Measurements from ENCODE around the gene AQP7. TPM values are rescaled to one million over a fixed set of nuclear protein-coding genes. Genes with fewer than 3 reads are reported as not detected.
"Not testable (repeated sequence)": the region's sequence is repeated elsewhere in the genome, so short reads cannot be mapped to it uniquely, and the experiment has no call there.

The AQP7 gene
- total RNA-seq, 1 experiment from 2014 or later: not detected

DNA sequence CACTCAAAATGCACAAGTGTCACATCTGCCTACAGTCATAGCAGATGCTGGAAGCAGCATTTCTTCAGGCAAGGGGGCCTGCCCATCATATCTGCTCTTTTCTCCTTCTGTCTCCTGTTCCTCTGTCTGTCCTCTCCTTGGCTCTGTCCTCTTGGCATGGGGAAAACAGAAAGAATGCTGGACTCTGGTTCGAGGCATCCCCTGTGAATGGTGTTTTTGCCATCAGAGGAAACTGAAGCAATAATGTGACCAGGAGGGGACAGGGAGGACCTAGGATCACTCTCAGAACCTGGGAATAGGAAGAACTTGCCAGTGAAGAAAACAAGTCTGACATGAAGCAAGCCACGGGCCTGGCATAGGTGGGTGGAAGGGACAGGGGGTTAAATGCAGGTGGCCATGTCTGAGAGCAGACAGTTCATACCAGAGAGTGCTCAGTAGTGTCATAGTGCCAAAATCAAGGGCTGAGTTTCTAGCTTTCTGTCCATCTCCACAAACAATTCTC is 35.3 kb downstream of the AQP7 start:
- POLR2A ChIA-PET: interaction anchor here (0.7 to 0.8 kb wide), 2 partner anchors 81 to 313 kb away, joined by 3 read pairs; no protein-coding TSS in a partner anchor
- Mint-ChIP-seq H3K4me1 (ENCODE audit: insufficient read depth, unreplicated experiment) (no peaks in the 10 kb centered on the region), H3K27me3 (ENCODE audit: insufficient read depth, unreplicated experiment) (no peaks in the 10 kb centered on the region), H3K36me3 (ENCODE audit: insufficient read depth, unreplicated experiment) (peaks cover 90% of the 10 kb centered on the region), H3K4me3 (ENCODE audit: unreplicated experiment) (no peak overlapping the region), H3K9me3 (ENCODE audit: unreplicated experiment) (no peaks in the 10 kb centered on the region), H3K27ac (ENCODE audit: low read depth, unreplicated experiment) (peak overlapping the region; percentile 66)
- intact Hi-C loops (cut with micrococcal nuclease): no loop called here
- DNase-seq (ENCODE audit: unreplicated experiment): no peak
- CTCF ChIA-PET: no interaction called here
- no TSS peak for BruUV-seq (replicated peaks)
- TF ChIP-seq, protein P1, sequence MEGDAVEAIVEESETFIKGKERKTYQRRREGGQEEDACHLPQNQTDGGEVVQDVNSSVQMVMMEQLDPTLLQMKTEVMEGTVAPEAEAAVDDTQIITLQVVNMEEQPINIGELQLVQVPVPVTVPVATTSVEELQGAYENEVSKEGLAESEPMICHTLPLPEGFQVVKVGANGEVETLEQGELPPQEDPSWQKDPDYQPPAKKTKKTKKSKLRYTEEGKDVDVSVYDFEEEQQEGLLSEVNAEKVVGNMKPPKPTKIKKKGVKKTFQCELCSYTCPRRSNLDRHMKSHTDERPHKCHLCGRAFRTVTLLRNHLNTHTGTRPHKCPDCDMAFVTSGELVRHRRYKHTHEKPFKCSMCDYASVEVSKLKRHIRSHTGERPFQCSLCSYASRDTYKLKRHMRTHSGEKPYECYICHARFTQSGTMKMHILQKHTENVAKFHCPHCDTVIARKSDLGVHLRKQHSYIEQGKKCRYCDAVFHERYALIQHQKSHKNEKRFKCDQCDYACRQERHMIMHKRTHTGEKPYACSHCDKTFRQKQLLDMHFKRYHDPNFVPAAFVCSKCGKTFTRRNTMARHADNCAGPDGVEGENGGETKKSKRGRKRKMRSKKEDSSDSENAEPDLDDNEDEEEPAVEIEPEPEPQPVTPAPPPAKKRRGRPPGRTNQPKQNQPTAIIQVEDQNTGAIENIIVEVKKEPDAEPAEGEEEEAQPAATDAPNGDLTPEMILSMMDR (IDR thresholded peaks at IDR 0.05; ENCODE audit: unreplicated experiment): no peak

DNA sequence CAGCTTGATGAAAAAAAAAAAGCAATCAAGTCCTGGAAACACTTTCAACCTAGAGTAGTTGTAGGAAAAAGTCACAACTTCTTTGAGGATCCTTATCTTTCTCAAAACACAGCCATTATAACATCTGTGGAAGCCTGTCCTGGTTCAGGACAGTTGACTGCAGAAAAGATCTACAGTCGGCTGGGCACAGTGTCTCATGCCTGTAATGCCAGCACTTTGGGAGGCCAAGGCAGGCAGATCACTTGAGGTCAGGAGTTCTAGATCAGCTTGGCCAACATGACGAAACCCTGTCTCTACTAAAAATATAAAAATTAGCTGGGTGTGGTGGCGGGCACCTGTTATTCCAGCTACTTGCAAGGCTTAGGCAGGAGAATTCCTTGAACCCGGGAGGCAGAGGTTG is 37.6 kb downstream of the AQP7 start:
- H3K27me3 Mint-ChIP-seq (ENCODE audit: insufficient read depth, unreplicated experiment); H3K4me3 Mint-ChIP-seq (ENCODE audit: unreplicated experiment); H3K4me1 Mint-ChIP-seq (ENCODE audit: insufficient read depth, unreplicated experiment); POLR2A ChIA-PET; DNase-seq (ENCODE audit: unreplicated experiment); intact Hi-C loops (cut with micrococcal nuclease); H3K9me3 Mint-ChIP-seq (ENCODE audit: unreplicated experiment); BruUV-seq (replicated peaks): not testable (repeated sequence)
- CTCF ChIA-PET: interaction anchor here (1.9 kb wide), 1 partner anchor 9 kb away, joined by 9 read pairs; no protein-coding TSS in a partner anchor
- H3K36me3 Mint-ChIP-seq (ENCODE audit: insufficient read depth, unreplicated experiment): peaks cover 93% of the 10 kb centered on the region
- H3K27ac Mint-ChIP-seq (ENCODE audit: low read depth, unreplicated experiment): peak overlapping the region; percentile 47

DNA sequence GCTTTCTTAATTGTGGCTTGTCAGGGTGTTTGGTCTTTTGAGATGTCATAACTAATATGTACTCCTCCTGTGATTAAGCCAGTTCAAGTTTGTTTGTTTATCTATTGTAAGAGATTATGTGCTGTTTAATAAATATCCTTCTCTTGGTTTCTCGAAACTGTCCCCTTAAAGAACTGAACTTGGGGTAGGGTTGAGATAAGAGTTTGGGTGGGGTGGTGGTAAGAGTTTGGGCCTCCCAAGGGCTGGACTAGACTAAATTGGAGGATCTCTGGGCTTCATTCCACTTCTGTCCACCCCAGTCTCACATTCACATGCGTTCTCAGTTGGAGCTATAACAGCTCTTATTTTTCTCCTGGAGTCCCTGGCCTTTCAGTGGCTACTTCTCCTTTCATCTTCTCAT is 38.2 kb downstream of the AQP7 start:
- Mint-ChIP-seq H3K27ac (ENCODE audit: low read depth, unreplicated experiment) (peak overlapping the region; percentile 47), H3K27me3 (ENCODE audit: insufficient read depth, unreplicated experiment) (no peaks in the 10 kb centered on the region), H3K4me1 (ENCODE audit: insufficient read depth, unreplicated experiment) (no peaks in the 10 kb centered on the region), H3K36me3 (ENCODE audit: insufficient read depth, unreplicated experiment) (peaks cover 93% of the 10 kb centered on the region), H3K9me3 (ENCODE audit: unreplicated experiment) (no peaks in the 10 kb centered on the region), H3K4me3 (ENCODE audit: unreplicated experiment) (no peak overlapping the region)
- TF ChIP-seq, protein P1 (IDR thresholded peaks at IDR 0.05; ENCODE audit: unreplicated experiment): no peak
- intact Hi-C loops (cut with micrococcal nuclease): no loop called here
- CTCF ChIA-PET: interaction anchor here (1.9 kb wide), 1 partner anchor 10 kb away, joined by 9 read pairs; no protein-coding TSS in a partner anchor
- no TSS peak for BruUV-seq (replicated peaks)
- POLR2A ChIA-PET: no interaction called here
- no peak for DNase-seq (ENCODE audit: unreplicated experiment)

DNA sequence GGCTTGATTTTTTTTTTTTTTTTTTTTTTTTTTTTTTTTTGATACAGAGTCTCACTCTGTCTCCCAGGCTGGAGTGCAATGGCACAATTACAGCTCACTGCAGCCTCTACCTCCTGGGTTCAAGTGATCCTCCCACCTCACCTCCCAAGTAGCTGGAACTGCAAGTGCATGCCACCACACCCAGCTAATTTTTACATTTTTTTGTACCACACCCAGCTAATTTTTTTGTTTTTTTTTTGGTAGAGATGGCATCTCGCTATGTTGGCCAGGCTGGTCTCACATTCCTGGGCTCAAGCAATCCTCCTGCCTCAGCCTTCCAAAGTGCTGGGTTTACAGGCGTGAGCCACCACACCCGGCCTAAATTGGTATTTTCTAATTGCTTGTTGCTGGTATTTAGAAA is 43.7 kb downstream of the AQP7 start:
- H3K4me1 Mint-ChIP-seq (ENCODE audit: insufficient read depth, unreplicated experiment); POLR2A ChIA-PET; H3K4me3 Mint-ChIP-seq (ENCODE audit: unreplicated experiment); H3K27me3 Mint-ChIP-seq (ENCODE audit: insufficient read depth, unreplicated experiment); H3K27ac Mint-ChIP-seq (ENCODE audit: low read depth, unreplicated experiment); BruUV-seq (replicated peaks); H3K9me3 Mint-ChIP-seq (ENCODE audit: unreplicated experiment); DNase-seq (ENCODE audit: unreplicated experiment): not testable (repeated sequence)
- intact Hi-C loops (cut with micrococcal nuclease): loop anchor here (10.0 kb wide), 1 partner anchor 74 kb away; no protein-coding TSS in a partner anchor
- CTCF ChIA-PET: interaction anchor here (1.7 kb wide), 1 partner anchor 16 kb away, joined by 7 read pairs; no protein-coding TSS in a partner anchor
- peaks cover 88% of the 10 kb centered on the region for H3K36me3 Mint-ChIP-seq (ENCODE audit: insufficient read depth, unreplicated experiment)

DNA sequence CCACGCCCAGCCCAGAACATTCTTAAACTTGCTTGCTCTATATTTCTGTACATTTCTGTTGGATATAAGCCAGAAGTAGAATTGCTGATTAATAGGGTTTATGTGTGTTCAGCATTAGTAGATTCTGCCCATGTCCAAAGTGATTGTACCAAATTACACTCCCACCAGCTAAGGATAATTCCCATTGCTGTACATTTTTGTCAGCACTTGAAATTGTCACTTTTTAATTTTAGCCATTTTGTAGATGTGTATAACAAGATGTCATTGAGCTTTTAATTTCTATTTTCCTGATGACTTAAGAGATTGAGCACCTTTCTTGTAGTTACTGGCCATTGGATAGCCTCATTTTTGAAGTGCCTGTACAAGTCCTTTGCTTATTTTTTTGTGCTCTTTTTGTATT is 46.4 kb downstream of the AQP7 start:
- Mint-ChIP-seq H3K27me3 (ENCODE audit: insufficient read depth, unreplicated experiment) (no peaks in the 10 kb centered on the region), H3K9me3 (ENCODE audit: unreplicated experiment) (no peaks in the 10 kb centered on the region), H3K4me3 (ENCODE audit: unreplicated experiment) (no peak overlapping the region), H3K27ac (ENCODE audit: low read depth, unreplicated experiment) (no peak overlapping the region), H3K4me1 (ENCODE audit: insufficient read depth, unreplicated experiment) (no peaks in the 10 kb centered on the region), H3K36me3 (ENCODE audit: insufficient read depth, unreplicated experiment) (peaks cover 82% of the 10 kb centered on the region)
- ChIA-PET POLR2A (interaction anchor here (1.1 kb wide), 1 partner anchor 19 kb away, joined by 3 read pairs; no protein-coding TSS in a partner anchor), CTCF (interaction anchor here (1.3 to 2.7 kb wide), 2 partner anchors 19 to 69 kb away, joined by 3 to 15 read pairs; no protein-coding TSS in a partner anchor)
- no peak for DNase-seq (ENCODE audit: unreplicated experiment)
- TF ChIP-seq, protein P1 (IDR thresholded peaks at IDR 0.05; ENCODE audit: unreplicated experiment): no peak
- intact Hi-C loops (cut with micrococcal nuclease): loop anchor here (10.0 kb wide), 1 partner anchor 71 kb away; no protein-coding TSS in a partner anchor
- no TSS peak for BruUV-seq (replicated peaks)

Data from MCF 10A (cell line).